ENCODE data around the gene ZNF562. TPM values are rescaled to one million over a fixed set of nuclear protein-coding genes. Genes with fewer than 3 reads are reported as not detected.

The ZNF562 gene
- total RNA-seq: 38.2 and 52.8 TPM in 2 replicates

GRCh38 chr19:9674663-9675357, at the start of gene ZNF562:
ZNF562 (minus strand) TSS chr19:9675100; CDS start chr19:9660744, 14,356 bp downstream.

GRCh38 chr19:9621156-9622037, 53.5 kb downstream of the ZNF562 start, which contains the start of gene ZNF561:
ZNF561 (minus strand) TSS chr19:9621232; CDS start chr19:9619456, 1,776 bp downstream.

Other genes starting within 250 kb of the ZNF562 start
- 5.8 and 8.1 TPM in 2 replicates for gene ZNF266, start 239.5 kb downstream of the ZNF562 start, total RNA-seq
- 0.43 and 0.72 TPM in 2 replicates for gene ZNF560, start 176.5 kb downstream of the ZNF562 start, total RNA-seq
- gene ZNF426, start 136.5 kb downstream of the ZNF562 start, total RNA-seq: 15.2 and 17.3 TPM in 2 replicates
- 50.8 and 58.4 TPM in 2 replicates for gene ZNF121, start 90.6 kb downstream of the ZNF562 start, total RNA-seq
- gene ZNF561, start 53.9 kb downstream of the ZNF562 start, total RNA-seq: 42.2 and 44.5 TPM in 2 replicates
- gene ZNF846, start 93.6 kb upstream of the ZNF562 start, total RNA-seq: 2.6 and 5.1 TPM in 2 replicates
- gene FBXL12, start 144.0 kb upstream of the ZNF562 start, total RNA-seq: 6.2 and 7.0 TPM in 2 replicates
- gene UBL5, start 152.8 kb upstream of the ZNF562 start, total RNA-seq: 121 and 211 TPM in 2 replicates
- 79.5 and 89.2 TPM in 2 replicates for gene PIN1, start 160.2 kb upstream of the ZNF562 start, total RNA-seq

All from tracheal epithelial cell (primary cell).